K562 (cell line): Measurements from ENCODE around the gene RXRA. TPM values are rescaled to one million over a fixed set of nuclear protein-coding genes. Genes with fewer than 3 reads are reported as not detected.

ENCODE experiments used
- ATF3 ChIP-seq, 2 experiments: fragments of 450-650 bp in 1 of 2; sonication (generic) in 1 of 2; formaldehyde crosslinking in 1 of 2; IDR thresholded peaks in 1 of 2; conservative IDR thresholded peaks in 1 of 2; 2 replicates each; pipeline versions ENCODE4 v1.6.1 to v1.8.1; 2016 to 2023; ENCODE audit warnings: mild to moderate bottlenecking in 2 of 2, moderate library complexity in 2 of 2, inconsistent platforms in 1 of 2, missing genetic modification reagents in 1 of 2
- CC2D1A ChIP-seq: fragments of 450-650 bp; IDR thresholded peaks from 2 replicates; pipeline ENCODE4 v1.6.1; 2017; ENCODE audit warnings: mild to moderate bottlenecking
- CGGBP1 ChIP-seq: fragments of 250-450 bp; sonication (Bioruptor Pico); IDR thresholded peaks from 2 replicates; pipeline ENCODE4 v1.9.0; 2021; ENCODE audit warnings: mild to moderate bottlenecking
- DNMT1 ChIP-seq: fragments of 450-650 bp; IDR thresholded peaks from 2 replicates; pipeline ENCODE4 v1.6.1; 2016; ENCODE audit warnings: antibody characterized with exemption, mild to moderate bottlenecking
- EZH2 ChIP-seq: IDR thresholded peaks from 2 replicates; pipeline ENCODE4 v1.6.1; 2012; ENCODE audit warnings: low read depth, mild to moderate bottlenecking, inconsistent platforms, low read length, borderline replicate concordance
- MAFF ChIP-seq: IDR thresholded peaks from 2 replicates; pipeline ENCODE4 v1.6.1; 2012; ENCODE audit warnings: low read length, improper control_type of control experiment
- MYBL2 ChIP-seq, 2 experiments: fragments of 450-650 bp in 1 of 2; sonication (generic) in 1 of 2; formaldehyde crosslinking in 1 of 2; IDR thresholded peaks; 2 replicates each; pipeline versions ENCODE4 v1.6.1 to v1.8.1; 2017 to 2022; ENCODE audit warnings: borderline replicate concordance in 1 of 2, inconsistent platforms in 1 of 2, low read depth in 1 of 2, mild to moderate bottlenecking in 1 of 2, missing genetic modification reagents in 1 of 2, moderate library complexity in 1 of 2
- NCOA4 ChIP-seq: fragments of 450-650 bp; IDR thresholded peaks from 2 replicates; pipeline ENCODE4 v1.6.1; 2018; ENCODE audit warnings: mild to moderate bottlenecking; ENCODE audit not compliant: partially characterized antibody
- PHTF2 ChIP-seq: fragments of 250-450 bp; sonication (Bioruptor Pico); IDR thresholded peaks from 2 replicates; pipeline ENCODE4 v1.5.0; 2021; ENCODE audit warnings: mild to moderate bottlenecking
- SLC30A9 ChIP-seq: fragments of 250-450 bp; sonication (Bioruptor Pico); IDR thresholded peaks from 2 replicates; pipeline ENCODE4 v1.8.0; 2022; ENCODE audit warnings: mild to moderate bottlenecking, moderate library complexity
- SMARCA4 ChIP-seq: fragments of 450-650 bp; IDR thresholded peaks from 2 replicates; pipeline ENCODE4 v1.6.1; 2016
- SRSF3 ChIP-seq: fragments of 200-400 bp; formaldehyde crosslinking; IDR thresholded peaks from 2 replicates; pipeline ENCODE4 v1.6.1; 2016; ENCODE audit warnings: mild to moderate bottlenecking, low read length, moderate library complexity; ENCODE audit not compliant: insufficient read depth
- SRSF9 ChIP-seq: fragments of 200-400 bp; formaldehyde crosslinking; IDR thresholded peaks from 2 replicates; pipeline ENCODE4 v1.6.1; 2017; ENCODE audit warnings: low read depth, low read length, borderline replicate concordance
- ZBTB7A ChIP-seq: IDR thresholded peaks from 2 replicates; pipeline ENCODE4 v1.6.1; 2011; ENCODE audit warnings: low read depth, mild to moderate bottlenecking, low read length, moderate library complexity, borderline replicate concordance; ENCODE audit not compliant: control insufficient read depth
- ZNF184 ChIP-seq: sonication (generic); formaldehyde crosslinking; IDR thresholded peaks from 2 replicates; pipeline ENCODE4 v1.5.0; 2020; ENCODE audit warnings: missing genetic modification reagents
- ZNF507 ChIP-seq: conservative IDR thresholded peaks from 2 replicates; pipeline ENCODE4 v1.6.1; 2017; ENCODE audit warnings: missing genetic modification characterization, missing compliant biosample characterization
- polyA plus RNA-seq, 8 experiments: library from polyadenylated mRNA; depleted of rRNA in 4 of 8; stranded (reverse) in 5 of 8; unstranded in 3 of 8; fragments of >200 nt; fragmentation: Nextera tagmentation in 2 of 8; fragmentation: Illumina TruSeq in 1 of 8; extraction: Ambion mirVana in 2 of 8; extraction: Trizol in 1 of 8; gene quantifications; 2 replicates each; pipeline versions ENCODE4 v1.2.1 to v1.2.3, GENCODE V29; 2011 to 2014; ENCODE audit warnings: inconsistent platforms in 1 of 8, missing spikeins in 1 of 8
- total RNA-seq, 7 experiments: library from RNA; depleted of rRNA in 6 of 7; stranded (reverse); fragments of >200 nt in 6 of 7; fragmentation: Illumina TruSeq in 2 of 7; extraction: Trizol in 2 of 7; gene quantifications; 2 replicates each; pipeline versions ENCODE4 v1.2.1 to v1.2.3, GENCODE V29; 2011 to 2021; ENCODE audit warnings: low replicate concordance in 1 of 7
- TF ChIP-seq, protein P1 (sequence below): fragments of 250-450 bp; sonication (Bioruptor Pico); IDR thresholded peaks from 2 replicates; pipeline ENCODE4 v1.4.0; 2020; ENCODE audit warnings: mild to moderate bottlenecking, moderate library complexity
- TF ChIP-seq, protein P2 (sequence below), 2 experiments: fragments of 250-450 bp in 1 of 2; fragments of 450-650 bp in 1 of 2; sonication (Bioruptor Pico) in 1 of 2; IDR thresholded peaks; 2 replicates each; pipeline versions ENCODE4 v1.6.1 to v1.8.0; 2016 to 2021; ENCODE audit warnings: mild to moderate bottlenecking in 2 of 2, moderate library complexity in 2 of 2, missing compliant biosample characterization in 1 of 2, missing genetic modification characterization in 1 of 2
- TF ChIP-seq, protein P3 (sequence below): IDR thresholded peaks from 2 replicates; pipeline ENCODE4 v1.6.1; 2012; ENCODE audit warnings: low read depth, low read length, improper control_type of control experiment, borderline replicate concordance

RXRA gene
- total and polyA plus RNA-seq, 9 of the 15 experiments (the other 6 are each of a cell fraction or from before 2014, with no cell fraction given) = 0.35 to 23.6 (median 4.6) TPM

DNA sequence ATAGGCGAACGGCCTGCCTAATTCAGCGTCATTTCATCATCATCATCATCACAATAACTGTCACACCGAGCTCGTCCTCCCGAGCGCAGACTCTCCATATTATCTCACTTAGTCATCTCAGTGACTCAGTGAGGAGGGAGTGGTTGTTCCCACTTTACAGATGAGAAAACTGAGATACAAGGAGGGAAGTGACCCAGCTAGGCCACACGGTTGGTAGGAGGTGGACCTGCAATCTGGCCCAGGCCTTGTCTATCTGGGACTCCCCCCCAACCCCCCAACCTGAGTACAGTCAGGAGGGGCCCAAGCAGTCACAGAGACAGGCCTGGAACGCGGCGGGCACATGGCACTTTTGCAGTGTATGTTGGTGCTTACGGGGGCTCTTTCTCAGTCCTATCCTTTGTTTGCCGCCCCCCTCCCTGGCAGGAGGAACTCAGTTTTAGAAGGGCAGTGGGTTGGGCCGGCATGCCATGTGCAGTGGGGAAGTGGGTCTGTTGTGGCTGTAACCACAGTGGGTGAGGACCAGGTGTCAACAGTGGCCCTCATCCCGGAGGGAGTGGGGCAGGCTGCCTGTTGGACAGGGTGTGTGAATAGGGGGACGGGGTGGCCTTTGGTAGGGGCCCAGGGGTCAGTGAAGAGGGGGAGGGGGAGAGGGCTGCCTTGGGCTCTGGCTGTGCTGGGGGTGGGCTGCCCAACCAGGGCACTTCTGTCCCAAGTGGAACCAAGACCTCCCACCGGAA lies 1.7 kb upstream of the RXRA start (continued):
- TF ChIP-seq ATF3 (IDR thresholded peaks at IDR 0.05) (peak; percentile 88), ATF3 (CRISPR knock-in tag; conservative IDR thresholded peaks at IDR 0.05) (no peak), DNMT1 (no peak), SRSF9 (no peak), ZBTB7A (peak; percentile 0; the same call in 1 of the 2 replicates), NCOA4 (peak; percentile 75), MAFF (no peak), SLC30A9 (CRISPR knock-in tag) (no peak), MYBL2 (IDR thresholded peaks at IDR 0.05; ENCODE audit: low read depth) (no peak), MYBL2 (CRISPR knock-in tag; IDR thresholded peaks at IDR 0.05; ENCODE audit: borderline replicate concordance) (no peak), PHTF2 (no peak), SMARCA4 (no peak), ZNF184 (CRISPR knock-in tag) (no peak), CGGBP1 (CRISPR knock-in tag) (no peak), CC2D1A (no peak), EZH2 (no peak), SRSF3 (no peak), ZNF507 (no peak)
- TF ChIP-seq, protein P1, sequence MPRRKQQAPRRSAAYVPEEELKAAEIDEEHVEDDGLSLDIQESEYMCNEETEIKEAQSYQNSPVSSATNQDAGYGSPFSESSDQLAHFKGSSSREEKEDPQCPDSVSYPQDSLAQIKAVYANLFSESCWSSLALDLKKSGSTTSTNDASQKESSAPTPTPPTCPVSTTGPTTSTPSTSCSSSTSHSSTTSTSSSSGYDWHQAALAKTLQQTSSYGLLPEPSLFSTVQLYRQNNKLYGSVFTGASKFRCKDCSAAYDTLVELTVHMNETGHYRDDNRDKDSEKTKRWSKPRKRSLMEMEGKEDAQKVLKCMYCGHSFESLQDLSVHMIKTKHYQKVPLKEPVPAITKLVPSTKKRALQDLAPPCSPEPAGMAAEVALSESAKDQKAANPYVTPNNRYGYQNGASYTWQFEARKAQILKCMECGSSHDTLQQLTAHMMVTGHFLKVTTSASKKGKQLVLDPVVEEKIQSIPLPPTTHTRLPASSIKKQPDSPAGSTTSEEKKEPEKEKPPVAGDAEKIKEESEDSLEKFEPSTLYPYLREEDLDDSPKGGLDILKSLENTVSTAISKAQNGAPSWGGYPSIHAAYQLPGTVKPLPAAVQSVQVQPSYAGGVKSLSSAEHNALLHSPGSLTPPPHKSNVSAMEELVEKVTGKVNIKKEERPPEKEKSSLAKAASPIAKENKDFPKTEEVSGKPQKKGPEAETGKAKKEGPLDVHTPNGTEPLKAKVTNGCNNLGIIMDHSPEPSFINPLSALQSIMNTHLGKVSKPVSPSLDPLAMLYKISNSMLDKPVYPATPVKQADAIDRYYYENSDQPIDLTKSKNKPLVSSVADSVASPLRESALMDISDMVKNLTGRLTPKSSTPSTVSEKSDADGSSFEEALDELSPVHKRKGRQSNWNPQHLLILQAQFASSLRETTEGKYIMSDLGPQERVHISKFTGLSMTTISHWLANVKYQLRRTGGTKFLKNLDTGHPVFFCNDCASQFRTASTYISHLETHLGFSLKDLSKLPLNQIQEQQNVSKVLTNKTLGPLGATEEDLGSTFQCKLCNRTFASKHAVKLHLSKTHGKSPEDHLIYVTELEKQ (CRISPR knock-in tag) = no peak
- TF ChIP-seq, protein P2, sequence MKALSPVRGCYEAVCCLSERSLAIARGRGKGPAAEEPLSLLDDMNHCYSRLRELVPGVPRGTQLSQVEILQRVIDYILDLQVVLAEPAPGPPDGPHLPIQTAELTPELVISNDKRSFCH (CRISPR knock-in tag; IDR thresholded peaks at IDR 0.05) = no peak
- TF ChIP-seq, protein P2 (tag; IDR thresholded peaks at IDR 0.05) = no peak
- TF ChIP-seq, protein P3, sequence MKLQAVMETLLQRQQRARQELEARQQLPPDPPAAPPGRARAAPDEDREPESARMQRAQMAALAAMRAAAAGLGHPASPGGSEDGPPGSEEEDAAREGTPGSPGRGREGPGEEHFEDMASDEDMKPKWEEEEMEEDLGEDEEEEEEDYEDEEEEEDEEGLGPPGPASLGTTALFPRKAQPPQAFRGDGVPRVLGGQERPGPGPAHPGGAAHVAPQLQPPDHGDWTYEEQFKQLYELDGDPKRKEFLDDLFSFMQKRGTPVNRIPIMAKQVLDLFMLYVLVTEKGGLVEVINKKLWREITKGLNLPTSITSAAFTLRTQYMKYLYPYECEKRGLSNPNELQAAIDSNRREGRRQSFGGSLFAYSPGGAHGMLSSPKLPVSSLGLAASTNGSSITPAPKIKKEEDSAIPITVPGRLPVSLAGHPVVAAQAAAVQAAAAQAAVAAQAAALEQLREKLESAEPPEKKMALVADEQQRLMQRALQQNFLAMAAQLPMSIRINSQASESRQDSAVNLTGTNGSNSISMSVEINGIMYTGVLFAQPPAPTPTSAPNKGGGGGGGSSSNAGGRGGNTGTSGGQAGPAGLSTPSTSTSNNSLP = no peak
